Colonic mucosa (tissue), 4 donors: ENCODE measurements around the gene ITGB3BP. TPM values are rescaled to one million over a fixed set of nuclear protein-coding genes. Genes with fewer than 3 reads are reported as not detected.

Source experiments
- DNase-seq: peaks from one replicate; pipeline ENCODE4 v3.0.0-alpha.2; 2020
- H3K27ac ChIP-seq: fragments of 200-600 bp; one replicate; pipeline ENCODE4 v1.8.0; 2021
- H3K27me3 ChIP-seq: fragments of 200-600 bp; one replicate; pipeline ENCODE4 v1.8.0; 2021
- H3K36me3 ChIP-seq: fragments of 200-600 bp; one replicate; pipeline ENCODE4 v1.8.0; 2021
- H3K4me1 ChIP-seq: fragments of 200-600 bp; one replicate; pipeline ENCODE4 v1.8.0; 2021; ENCODE audit warnings: mild to moderate bottlenecking
- H3K4me3 ChIP-seq: fragments of 200-600 bp; one replicate; pipeline ENCODE4 v1.8.0; 2021
- H3K9ac ChIP-seq, 2 donors: one replicate each; pipeline ENCODE4 v1.7.0; 2013; ENCODE audit warnings: control low read depth in 2 of 2, low read depth in 2 of 2, low read length in 2 of 2
- H3K9me3 ChIP-seq: fragments of 200-600 bp; one replicate; pipeline ENCODE4 v1.8.0; 2021
- intact Hi-C: fragments of 100-400 bp; cut with DNase I; formaldehyde crosslinking; loops from one replicate; pipeline ENCODE4 v1.14.1; 2022
- total RNA-seq, 2 donors: library from RNA; stranded (reverse); fragmentation: NEBNext Ultra II Directional in 1 of 2; extraction: Animal tissue kit (Norgen Biotek cat#: 25700) in 1 of 2; gene quantifications; one replicate each; pipeline ENCODE4 v1.2.1, GENCODE V29; 2021
- TF ChIP-seq, protein P1 (sequence below): fragments of 200-600 bp; IDR thresholded peaks from one replicate; pipeline ENCODE4 v1.8.0; 2022; ENCODE audit warnings: antibody characterized with exemption, mild to moderate bottlenecking
- donor health status: healthy.
- donor health status: DM: no; HTN: no; CAD: no.
- donor health status: DM: no; HTN: no; CAD: no.

The ITGB3BP gene
- total RNA-seq, 2 donors from 2014 or later = 14.5 to 19.7 TPM

DNA sequence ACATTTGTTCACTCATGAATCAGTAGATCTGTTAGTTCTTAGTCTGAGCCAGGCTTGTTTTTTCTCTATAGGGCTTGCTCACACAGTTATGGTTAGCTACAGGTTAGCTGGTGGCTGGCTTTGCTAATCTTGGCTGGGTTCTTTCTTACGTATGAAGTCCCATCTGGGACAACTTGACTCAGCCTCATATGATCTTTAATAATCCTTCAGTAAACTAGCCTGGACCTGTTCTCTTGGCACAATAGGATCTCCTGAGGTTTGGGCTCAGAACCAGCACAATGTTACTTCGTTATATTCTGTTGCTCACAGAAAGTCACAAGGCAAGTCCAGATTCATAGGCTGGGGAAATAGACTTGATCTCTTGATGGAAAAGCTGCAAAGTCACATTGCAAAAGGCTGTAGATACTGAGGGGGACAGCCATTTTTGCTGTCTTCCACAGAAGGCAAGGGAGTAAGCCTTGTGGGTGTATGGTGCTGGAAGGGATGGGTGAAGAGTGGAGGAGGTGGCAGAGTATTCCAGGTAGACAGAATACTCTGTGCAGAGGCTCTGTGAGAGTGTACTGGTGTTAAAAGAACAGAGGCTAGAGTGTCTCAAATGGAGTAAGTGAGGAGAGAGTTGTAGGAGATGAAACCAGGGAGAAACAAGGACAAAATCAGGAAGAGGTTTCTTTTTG lies 24.7 kb upstream of the ITGB3BP start:
- Histone ChIP-seq H3K36me3 (no peaks in the 10 kb centered on the region), H3K27me3 (no peaks in the 10 kb centered on the region), H3K4me1 (no peaks in the 10 kb centered on the region), H3K9ac (no peak overlapping the region), H3K4me3 (no peak overlapping the region), H3K9me3 (no peaks in the 10 kb centered on the region), H3K27ac (no peak overlapping the region)
- TF ChIP-seq, protein P1, sequence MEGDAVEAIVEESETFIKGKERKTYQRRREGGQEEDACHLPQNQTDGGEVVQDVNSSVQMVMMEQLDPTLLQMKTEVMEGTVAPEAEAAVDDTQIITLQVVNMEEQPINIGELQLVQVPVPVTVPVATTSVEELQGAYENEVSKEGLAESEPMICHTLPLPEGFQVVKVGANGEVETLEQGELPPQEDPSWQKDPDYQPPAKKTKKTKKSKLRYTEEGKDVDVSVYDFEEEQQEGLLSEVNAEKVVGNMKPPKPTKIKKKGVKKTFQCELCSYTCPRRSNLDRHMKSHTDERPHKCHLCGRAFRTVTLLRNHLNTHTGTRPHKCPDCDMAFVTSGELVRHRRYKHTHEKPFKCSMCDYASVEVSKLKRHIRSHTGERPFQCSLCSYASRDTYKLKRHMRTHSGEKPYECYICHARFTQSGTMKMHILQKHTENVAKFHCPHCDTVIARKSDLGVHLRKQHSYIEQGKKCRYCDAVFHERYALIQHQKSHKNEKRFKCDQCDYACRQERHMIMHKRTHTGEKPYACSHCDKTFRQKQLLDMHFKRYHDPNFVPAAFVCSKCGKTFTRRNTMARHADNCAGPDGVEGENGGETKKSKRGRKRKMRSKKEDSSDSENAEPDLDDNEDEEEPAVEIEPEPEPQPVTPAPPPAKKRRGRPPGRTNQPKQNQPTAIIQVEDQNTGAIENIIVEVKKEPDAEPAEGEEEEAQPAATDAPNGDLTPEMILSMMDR = no peak
- intact Hi-C loops = no loop called here
- DNase-seq = no peak

DNA sequence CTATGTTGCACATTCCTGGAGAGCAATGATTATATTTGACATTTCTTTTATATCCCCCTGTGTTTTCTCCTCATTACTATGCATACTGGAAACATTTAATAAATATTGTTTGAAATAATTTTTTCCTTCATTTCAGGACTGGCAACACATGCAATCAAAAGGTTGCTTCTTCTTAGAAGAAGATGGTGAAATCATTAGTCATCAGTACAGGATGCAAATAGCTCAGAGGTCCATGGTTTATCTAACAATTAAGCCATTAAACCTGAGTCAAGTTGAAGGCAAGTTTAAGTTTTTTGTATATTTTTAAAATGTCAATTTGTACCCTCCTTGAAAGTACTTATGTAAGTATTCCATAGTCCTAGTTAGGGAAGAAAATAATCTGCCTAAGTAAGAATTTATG lies 22.8 kb upstream of the ITGB3BP start:
- intact Hi-C loops = no loop called here
- Histone ChIP-seq H3K27ac (no peak overlapping the region), H3K9me3 (no peaks in the 10 kb centered on the region), H3K4me3 (no peak overlapping the region), H3K9ac (no peak overlapping the region), H3K27me3 (no peaks in the 10 kb centered on the region), H3K4me1 (no peaks in the 10 kb centered on the region), H3K36me3 (no peaks in the 10 kb centered on the region)
- TF ChIP-seq, protein P1 = no peak
- no peak for DNase-seq

DNA sequence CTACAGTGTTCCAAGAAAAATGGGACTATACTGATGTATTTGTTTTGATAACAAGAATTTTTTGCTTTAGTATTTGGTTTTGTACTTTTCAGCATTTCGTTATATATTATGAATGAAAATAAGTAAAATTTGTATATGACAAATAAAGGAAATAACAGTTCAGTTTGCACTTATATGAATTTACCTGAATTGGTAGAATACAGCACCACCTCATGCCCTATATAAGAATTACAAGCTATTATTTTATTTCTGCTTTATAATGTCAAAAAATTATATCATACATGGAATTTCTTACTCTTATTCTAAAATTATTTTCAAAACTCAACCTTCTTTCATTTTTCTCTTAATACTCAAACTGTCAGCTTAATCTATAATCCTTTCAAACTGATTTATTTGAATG lies 14.9 kb upstream of the ITGB3BP start:
- intact Hi-C loops = no loop called here
- no peak for DNase-seq

DNA sequence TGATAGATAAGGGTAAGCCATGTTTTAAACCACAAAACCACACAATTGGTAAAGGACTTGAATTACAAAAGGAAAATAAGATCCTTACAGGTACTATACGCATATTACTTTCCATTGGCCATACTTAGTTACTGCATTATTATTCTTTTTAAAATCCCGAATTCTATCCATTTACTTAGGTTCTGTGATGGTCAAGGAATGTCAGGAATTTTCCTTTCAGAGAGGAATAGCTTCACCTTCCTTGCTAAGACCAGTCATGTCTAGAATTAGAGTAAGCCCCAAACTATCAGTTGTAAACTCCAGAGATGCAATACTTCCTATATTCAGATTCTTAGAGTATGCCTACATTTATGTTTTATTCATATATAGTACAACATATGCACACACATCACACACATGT lies 14.0 kb upstream of the ITGB3BP start:
- no peaks in the 10 kb centered on the region for H3K36me3 ChIP-seq
- H3K27ac ChIP-seq = no peak overlapping the region
- H3K9me3 ChIP-seq = no peaks in the 10 kb centered on the region
- H3K9ac ChIP-seq = no peak overlapping the region
- H3K4me1 ChIP-seq = no peaks in the 10 kb centered on the region
- DNase-seq = no peak
- TF ChIP-seq, protein P1 = no peak
- H3K27me3 ChIP-seq = no peaks in the 10 kb centered on the region
- no peak overlapping the region for H3K4me3 ChIP-seq
- intact Hi-C loops = no loop called here

More for the DNA sequence above, 14.9 kb upstream of the ITGB3BP start:
- TF ChIP-seq, protein P1 = peak; percentile 49
- H3K9ac ChIP-seq = no peak overlapping the region
- no peaks in the 10 kb centered on the region for H3K9me3 ChIP-seq
- H3K4me1 ChIP-seq = no peaks in the 10 kb centered on the region
- no peak overlapping the region for H3K4me3 ChIP-seq
- no peaks in the 10 kb centered on the region for H3K27me3 ChIP-seq
- H3K27ac ChIP-seq = no peak overlapping the region
- H3K36me3 ChIP-seq = no peaks in the 10 kb centered on the region

DNA sequence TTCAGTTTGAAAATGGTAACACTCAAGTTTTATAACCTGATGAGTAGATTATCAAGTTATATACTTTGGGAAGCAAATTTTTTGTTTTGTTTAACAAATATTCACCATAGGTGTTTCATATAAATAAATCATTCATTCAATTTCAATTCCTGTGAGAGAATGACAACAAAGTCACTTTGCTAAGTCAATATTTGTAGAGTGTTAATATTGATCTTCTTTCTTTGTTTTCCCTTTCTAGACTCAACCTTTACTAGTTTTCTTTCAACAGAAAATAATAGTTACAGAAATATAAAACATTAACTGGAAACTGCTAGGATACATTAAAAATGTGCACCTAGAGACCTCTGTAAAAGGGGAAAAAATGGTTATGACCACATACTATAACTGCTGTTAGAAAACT lies 11.4 kb upstream of the ITGB3BP start:
- H3K36me3 ChIP-seq = no peaks in the 10 kb centered on the region

More for the DNA sequence above, 11.4 kb upstream of the ITGB3BP start:
- Histone ChIP-seq H3K9ac (no peak overlapping the region), H3K9me3 (no peaks in the 10 kb centered on the region), H3K4me1 (no peaks in the 10 kb centered on the region), H3K4me3 (no peak overlapping the region), H3K27me3 (no peaks in the 10 kb centered on the region), H3K27ac (no peak overlapping the region)
- intact Hi-C loops = no loop called here
- DNase-seq = no peak
- TF ChIP-seq, protein P1 = no peak
